HG03457 (cell line): Measurements from ENCODE around the gene ASIC3.
"Not testable (repeated sequence)": the region's sequence is repeated elsewhere in the genome, so short reads cannot be mapped to it uniquely, and the experiment has no call there.

Experiments
- ATAC-seq: cut with Tn5 transposase; IDR thresholded peaks from one replicate; pipeline ENCODE4 v1.9.1; 2021; ENCODE audit warnings: moderate number of reproducible peaks; ENCODE audit not compliant: unreplicated experiment

Gene ASIC3

DNA sequence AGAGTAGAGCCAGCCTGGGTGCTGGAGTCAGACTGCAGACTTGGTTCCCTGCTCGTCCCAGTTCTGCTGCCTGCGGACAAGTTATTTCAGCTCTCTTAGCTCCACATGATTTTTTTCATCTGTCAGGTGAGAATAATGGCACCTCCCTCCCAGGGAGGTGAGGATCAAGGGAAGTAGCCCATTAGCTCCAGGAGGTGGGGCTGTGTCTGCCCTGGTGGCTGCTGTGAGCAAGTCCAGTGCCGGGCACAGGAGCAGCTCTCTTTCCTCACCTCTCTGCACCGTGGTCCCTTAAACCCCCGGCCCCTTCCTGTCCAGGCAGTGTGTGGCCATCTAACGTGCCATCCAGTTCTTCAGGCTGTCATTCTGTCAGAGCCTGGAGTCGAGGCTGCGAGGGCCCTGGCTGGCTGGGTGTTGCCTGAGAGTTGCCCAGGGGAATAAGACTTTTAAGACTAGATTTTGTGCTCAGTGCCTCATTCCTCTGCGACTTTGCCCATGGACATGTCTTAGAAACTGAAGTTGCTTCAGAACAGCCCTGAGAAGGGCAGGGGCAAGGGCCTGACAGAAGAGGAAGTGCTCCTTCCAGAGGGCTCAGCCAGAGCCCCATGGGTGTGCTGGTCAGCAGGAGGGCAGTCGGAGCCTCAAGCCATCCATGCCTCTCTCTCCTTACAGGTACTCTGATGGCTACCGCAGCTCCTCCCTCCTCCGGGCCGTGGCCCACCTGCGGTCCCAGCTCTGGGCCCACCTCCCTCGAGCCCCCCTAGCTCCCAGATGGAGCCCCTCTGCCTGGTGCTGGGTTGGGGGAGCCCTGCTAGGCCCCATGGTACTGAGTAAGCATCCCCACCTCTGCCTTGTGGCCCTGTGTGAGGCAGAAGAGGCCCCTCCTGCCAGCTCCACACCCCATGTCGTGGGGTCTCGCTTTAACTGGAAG, 15.1 kb upstream of the ASIC3 start:
- no peak for ATAC-seq

DNA sequence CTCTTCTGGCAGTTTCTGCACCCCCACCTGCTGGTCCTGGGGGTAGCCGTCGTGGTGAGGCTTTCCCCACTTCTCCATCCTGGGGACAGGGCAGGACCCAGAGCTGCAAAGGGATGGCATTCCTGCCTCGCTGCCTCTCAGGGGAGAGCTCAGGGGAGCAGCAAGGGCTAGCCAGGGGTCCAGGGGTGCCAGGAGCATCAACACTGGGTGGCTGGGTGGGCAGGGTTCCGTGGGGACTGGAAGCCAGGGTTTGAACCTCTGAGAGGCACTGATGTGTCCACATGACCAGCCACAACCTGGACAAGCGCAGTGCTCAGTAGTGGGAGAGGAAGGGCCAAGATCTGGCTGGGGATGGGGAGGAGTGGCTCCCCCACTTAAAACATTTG, 14.5 kb upstream of the ASIC3 start:
- ATAC-seq = no peak

DNA sequence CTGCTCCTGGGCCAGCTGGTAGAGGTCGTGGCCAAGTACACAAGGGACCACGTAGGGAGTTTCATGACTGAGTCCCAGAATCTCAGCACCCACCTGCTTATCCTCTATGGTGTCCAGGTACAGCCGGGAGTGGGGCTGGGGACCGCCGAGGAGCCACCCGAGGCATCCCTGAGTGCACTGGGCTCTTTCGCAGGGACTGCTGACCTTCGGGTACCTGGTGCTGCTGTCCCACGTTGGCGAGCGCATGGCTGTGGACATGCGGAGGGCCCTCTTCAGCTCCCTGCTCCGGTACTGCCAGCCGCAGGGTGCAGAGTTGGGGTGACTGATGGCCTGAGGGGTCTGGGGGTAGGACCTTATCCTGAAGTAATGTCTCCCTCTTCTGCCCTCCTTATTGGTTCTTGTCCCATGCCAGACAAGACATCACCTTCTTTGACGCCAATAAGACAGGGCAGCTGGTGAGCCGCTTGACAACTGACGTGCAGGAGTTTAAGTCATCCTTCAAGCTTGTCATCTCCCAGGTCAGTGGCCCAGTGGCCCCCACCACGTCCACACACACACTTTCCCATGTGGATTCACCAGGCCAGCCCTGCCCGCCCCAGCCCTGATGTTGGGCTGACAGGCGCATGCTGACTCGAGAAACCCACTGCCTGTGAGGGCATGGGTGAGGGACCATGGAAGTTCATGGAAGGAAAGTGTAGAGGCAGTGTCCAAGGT, 13.9 kb upstream of the ASIC3 start:
- ATAC-seq = no peak

DNA sequence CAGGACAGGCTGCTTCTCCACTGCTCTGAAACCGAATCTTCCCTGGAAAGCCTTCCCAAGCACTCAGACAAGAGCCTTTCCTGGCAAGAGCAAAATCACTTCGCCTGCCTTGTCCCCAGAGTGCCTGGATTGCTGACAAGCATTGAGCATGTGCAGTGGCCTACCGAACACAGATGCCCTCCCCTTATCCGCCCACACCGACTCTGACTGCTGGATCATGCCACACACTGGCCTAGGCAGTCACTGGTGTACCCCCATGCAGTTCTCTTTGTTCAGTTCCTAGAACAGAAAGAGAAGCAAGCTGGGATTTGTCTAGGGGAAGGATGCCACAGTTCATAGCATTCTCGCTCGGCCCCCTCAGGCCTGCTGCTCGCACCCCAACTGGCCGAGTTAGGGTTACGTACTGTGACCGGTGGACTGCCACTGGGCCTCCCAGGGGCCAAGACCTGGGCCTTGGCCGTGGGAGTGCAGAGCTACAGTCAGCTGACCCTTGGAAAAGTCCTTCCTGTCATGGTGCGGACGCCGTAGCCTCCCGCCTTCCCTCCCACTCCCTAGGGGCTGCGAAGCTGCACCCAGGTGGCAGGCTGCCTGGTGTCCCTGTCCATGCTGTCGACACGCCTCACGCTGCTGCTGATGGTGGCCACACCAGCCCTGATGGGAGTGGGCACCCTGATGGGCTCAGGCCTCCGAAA, 13.2 kb upstream of the ASIC3 start:
- ATAC-seq = no peak

DNA sequence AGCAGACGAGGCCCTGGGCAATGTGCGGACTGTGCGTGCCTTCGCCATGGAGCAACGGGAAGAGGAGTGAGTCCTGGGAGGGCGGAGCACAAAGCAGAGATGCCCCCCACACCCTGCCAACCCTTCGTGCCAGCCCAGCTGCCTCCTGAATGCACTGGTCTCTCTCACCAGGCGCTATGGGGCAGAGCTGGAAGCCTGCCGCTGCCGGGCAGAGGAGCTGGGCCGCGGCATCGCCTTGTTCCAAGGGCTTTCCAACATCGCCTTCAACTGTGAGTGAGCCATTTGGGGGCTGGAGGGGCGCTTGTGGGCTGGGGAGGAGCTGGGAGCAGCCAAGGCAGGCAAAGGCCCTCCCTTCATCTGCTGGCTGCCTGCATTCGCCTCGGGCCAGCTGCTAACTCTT, 12.4 kb upstream of the ASIC3 start:
- no peak for ATAC-seq

GRCh38 chr7:151038951-151039849, 9.1 kb upstream of the ASIC3 start:
- no peak for ATAC-seq

GRCh38 chr7:151039850-151040548, 8.3 kb upstream of the ASIC3 start:
- ATAC-seq = no peak

DNA sequence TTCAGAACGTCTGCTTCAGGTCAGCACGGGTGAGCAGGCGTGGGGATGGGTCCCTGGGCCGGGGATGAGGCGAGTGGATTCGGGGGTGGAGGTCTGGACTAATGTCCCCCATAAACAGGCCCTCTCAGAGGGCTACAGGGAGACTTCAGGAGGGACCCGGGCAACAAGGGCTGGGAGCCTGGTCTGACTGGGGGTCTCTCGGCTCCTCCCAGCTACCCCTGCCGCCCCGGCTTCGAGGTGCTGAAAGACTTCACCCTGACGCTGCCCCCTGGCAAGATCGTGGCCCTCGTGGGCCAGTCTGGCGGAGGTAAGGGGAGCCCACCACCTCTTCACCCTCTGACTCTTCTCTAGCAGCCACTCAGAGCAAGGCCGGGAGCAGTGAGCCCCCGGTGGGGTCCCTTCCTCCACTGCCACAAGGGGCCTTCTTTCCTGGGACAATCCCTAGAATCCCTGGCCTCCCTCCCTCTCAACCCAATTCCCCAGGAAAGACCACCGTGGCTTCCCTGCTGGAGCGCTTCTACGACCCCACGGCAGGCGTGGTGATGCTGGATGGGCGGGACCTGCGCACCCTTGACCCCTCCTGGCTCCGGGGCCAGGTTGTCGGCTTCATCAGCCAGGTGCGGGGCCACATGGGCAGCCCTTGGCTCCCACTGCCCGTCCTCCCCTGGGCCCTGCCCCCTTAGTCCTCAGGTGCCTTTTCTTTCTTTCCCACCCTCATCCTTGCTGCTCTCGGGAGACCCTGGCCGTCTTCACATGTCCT, 7.5 kb upstream of the ASIC3 start:
- no peak for ATAC-seq

GRCh38 chr7:151043449-151043848, 4.9 kb upstream of the ASIC3 start:
- not testable (repeated sequence) for ATAC-seq

DNA sequence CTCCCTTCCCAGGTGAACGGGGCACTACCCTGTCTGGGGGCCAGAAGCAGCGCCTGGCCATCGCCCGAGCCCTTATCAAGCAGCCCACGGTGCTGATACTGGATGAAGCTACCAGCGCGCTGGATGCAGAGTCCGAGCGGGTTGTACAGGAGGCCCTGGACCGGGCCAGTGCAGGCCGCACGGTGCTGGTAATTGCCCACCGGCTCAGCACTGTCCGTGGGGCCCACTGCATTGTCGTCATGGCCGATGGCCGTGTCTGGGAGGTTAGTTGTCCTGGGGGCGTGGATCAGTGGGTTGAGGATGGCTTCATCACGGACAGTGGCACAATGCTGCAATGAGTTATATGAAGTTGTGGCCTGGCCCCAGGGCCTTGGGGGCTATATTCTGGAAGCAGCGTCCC, 4.4 kb upstream of the ASIC3 start:
- no peak for ATAC-seq

DNA sequence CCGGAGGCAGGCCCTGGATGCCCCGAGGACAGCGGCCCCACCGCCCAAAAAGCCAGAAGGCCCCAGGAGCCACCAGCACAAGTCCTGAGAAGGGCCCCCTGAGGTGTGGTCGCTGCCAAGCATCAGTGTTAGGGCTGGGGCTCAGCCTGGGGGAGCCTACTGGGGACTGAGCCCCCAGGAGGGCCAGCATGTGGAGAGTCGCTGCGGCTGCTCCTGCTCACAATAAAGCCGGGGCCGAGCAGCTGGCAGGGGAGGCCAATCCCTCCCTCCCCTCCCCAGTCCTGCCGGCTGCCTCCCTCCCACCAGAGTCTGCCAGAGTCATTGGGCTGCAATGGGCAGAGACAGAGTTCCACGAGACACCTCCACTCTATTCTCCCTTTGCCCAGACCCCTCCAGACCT, 3.1 kb upstream of the ASIC3 start:
- ATAC-seq = no peak

DNA sequence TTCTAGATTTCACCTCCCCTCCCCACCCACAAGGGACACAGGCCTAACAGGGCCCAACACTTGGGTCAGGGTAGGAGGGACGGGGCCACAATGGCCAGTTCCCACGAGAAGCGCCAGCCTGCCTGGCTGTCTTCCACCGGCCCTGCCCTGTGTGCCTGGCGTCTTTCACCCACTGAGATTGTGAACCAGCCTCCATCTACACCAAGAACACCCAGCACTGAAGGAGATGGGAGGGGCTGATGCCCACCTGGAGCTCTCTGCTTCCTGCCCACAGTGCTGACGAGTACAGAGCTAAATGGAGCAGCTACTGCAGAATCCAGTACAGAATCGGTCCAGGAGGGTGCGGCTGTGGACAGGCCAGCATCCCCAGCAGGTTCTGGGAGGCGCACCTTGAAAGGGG, 2.4 kb upstream of the ASIC3 start:
- no peak for ATAC-seq

DNA sequence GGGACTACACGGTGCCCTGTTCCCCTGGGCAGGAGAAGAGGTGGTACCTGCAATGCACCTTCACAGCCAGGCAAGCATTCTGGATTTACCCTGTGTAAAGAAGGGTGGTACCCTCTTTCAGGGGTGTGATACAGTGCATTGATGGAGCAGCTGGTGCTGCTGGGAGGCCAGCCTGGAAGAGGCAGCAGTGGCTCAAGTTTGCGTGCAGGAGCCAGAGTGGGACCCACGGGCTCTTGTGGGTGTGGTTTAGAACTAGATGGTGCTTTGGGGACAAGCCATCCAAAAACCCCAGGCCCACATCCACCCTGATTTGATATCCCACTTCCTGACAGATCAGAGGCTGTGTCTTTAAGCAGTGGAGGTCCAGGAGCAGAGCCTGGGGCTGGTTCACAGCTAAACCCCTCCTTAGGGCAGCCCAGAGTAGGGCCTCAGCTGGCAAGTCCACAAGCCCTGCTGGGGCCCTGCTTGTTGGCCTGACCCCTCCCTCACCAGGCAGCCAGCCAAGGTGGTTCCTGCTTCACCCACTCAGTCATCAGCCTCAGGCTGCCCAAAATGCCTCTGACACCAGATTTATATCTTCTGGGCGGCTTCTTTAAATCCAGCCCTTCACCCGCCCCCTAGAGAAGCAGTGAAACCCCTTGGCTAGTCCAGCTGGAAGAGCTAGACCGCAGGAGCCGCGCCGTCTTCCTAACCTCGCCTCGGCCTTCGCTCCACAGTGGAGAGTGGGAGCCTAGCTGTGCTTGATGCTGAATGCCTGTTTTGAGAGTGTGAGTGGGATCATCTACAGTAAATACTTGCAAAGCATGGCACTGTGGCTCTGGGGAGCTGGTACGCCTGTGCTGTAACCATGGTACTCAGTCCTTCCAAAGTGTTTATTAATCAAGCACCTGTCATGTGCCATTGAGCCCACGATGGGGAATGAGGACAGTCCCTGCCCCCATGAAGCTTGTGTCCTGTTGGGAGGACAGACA, 1.4 kb upstream of the ASIC3 start:
- no peak for ATAC-seq

DNA sequence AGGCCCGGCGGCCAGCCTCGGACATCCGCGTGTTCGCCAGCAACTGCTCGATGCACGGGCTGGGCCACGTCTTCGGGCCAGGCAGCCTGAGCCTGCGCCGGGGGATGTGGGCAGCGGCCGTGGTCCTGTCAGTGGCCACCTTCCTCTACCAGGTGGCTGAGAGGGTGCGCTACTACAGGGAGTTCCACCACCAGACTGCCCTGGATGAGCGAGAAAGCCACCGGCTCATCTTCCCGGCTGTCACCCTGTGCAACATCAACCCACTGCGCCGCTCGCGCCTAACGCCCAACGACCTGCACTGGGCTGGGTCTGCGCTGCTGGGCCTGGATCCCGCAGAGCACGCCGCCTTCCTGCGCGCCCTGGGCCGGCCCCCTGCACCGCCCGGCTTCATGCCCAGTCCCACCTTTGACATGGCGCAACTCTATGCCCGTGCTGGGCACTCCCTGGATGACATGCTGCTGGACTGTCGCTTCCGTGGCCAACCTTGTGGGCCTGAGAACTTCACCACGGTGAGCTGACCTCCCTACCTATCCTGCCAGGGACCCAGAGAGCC, 656 bp downstream of the ASIC3 start:
- ATAC-seq = no peak

DNA sequence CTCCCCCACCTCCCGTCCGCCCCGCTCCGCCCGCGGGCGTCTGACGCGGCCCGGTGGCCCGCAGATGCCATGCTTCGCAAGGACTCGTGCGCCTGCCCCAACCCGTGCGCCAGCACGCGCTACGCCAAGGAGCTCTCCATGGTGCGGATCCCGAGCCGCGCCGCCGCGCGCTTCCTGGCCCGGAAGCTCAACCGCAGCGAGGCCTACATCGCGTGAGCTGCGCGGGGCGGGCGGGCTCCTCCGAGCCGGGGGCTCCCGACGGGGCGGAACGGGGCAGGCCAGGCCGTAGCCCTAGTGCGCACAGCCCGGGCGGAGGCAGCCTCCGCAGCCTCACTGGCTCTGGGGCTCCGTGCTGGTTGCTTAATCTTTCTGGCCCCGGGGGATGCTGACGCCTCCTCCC, 2.8 kb downstream of the ASIC3 start:
- ATAC-seq = no peak

- no peak for ATAC-seq
These were observed 4.8 kb downstream of the ASIC3 start for GRCh38 chr7:151053096-151053495.

GRCh38 chr7:151053751-151054150, 5.4 kb downstream of the ASIC3 start:
- no peak for ATAC-seq

DNA sequence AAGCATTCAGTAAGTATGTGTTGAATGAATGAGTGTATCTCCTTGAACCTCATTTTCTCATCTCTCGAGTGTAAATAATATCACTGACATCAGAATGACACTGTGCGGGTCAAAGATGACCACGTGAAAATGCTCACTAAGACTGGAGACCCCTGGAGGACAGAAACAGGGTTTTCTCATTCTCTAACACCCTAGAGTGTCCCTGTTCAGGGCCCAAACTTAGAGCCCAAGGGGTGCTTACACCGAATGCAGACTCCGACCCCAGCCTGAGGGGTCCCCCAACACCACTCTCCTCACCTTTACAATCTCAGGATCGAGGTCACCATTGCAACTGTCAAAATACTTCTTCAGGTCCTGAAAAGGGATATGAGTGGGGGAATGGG, 7.9 kb downstream of the ASIC3 start:
- ATAC-seq = no peak
